HG03432 (cell line): ENCODE data around the gene HUNK.
"Not testable (repeated sequence)": the region's sequence is repeated elsewhere in the genome, so short reads cannot be mapped to it uniquely, and the experiment has no call there.

Experiments used
- ATAC-seq: cut with Tn5 transposase; IDR thresholded peaks from one replicate; pipeline ENCODE4 v1.9.1; 2021; ENCODE audit warnings: mild to moderate bottlenecking, moderate library complexity; ENCODE audit not compliant: unreplicated experiment

The HUNK gene

DNA sequence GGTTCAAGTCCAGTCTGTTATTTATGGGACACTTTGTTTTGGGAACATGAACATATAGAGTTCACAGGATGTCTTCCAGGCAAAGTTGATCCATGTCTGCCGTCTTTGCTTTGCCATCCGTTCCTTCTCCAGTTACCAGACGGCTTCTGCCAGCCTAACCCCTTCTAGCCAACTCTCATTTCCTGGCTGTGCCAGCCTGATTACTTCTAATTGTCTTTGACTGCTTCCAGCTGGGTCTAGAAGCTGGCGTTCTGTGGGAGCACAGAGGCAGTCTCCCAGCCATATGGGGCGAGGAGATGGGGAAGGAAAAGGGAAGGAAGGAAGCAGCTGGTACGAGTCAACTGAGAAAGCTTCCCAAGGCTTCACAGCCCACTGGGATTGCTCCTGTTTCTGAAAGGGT lies 3.1 kb upstream of the HUNK start:
- ATAC-seq, result no peak

DNA sequence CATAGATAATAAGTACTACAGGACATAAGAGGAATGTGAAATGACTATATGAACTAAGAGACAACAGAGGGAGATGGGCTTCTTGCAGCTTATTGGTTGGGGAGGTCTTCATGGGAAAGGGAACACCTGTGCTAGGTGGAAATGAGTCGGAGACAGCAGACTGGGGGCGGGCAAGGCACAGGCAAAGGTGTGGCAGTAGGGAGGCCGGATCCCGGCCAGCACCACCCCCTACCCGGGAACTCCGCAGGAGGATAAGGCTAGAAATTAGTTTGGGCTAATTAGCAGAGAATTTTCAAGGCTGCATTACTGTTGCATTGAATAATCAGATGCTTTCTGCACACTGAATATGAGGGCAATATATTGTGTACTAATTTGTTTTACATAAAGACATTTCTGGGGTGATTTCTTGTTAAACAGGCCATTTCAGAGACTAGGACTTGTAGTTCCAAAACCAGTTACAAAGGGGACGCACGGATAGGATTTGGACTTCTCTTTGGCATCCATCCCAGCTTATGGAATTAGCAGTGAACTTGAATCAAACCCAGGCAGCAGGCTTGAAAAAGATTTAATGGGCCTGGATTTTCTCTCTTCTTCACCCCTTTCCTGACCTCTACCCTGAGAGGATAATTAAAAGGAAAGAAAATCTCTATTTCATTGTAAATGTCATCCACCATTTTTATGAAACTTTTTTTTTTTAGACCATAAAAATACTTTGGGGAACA lies 2.2 kb upstream of the HUNK start:
- no peak for ATAC-seq

GRCh38 chr21:31871371-31871770 lies 1.4 kb upstream of the HUNK start:
- ATAC-seq, result not testable (repeated sequence)

- no peak for ATAC-seq
Measured at GRCh38 chr21:31872072-31872451, 758 bp upstream of the HUNK start.

GRCh38 chr21:31873275-31873695 lies 465 bp downstream of the HUNK start:
- ATAC-seq, result no peak

GRCh38 chr21:31873696-31874599 lies 1.1 kb downstream of the HUNK start:
- no peak for ATAC-seq

GRCh38 chr21:31874812-31875212 lies 2.0 kb downstream of the HUNK start:
- no peak for ATAC-seq

GRCh38 chr21:31875496-31876015 lies 2.7 kb downstream of the HUNK start:
- no peak for ATAC-seq

GRCh38 chr21:31877463-31877957 lies 4.7 kb downstream of the HUNK start:
- ATAC-seq, result no peak

- no peak for ATAC-seq
Measured at GRCh38 chr21:31878831-31879230, 6.0 kb downstream of the HUNK start.

GRCh38 chr21:31879241-31879650 lies 6.4 kb downstream of the HUNK start:
- ATAC-seq, result no peak

DNA sequence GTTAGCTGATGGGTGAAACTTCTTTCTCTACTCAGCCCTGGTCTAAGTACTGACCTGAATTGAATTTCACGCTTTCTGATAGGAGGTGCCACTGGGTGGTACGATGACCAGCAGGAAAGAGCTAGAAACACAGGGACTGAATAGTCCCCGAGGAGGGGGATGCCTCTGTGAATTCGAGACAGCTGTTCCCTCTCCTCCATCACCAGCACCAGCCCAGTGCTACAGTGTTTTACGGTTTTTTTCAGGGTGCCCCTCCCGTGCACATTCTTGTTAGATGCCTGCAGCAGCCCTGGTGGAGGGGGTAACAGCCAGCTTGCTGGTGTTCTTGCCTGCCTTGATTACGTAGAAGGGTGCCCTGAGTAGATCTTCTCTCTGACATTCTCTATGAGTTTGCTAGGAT lies 7.1 kb downstream of the HUNK start:
- ATAC-seq, result no peak

- no peak for ATAC-seq
Measured at GRCh38 chr21:31880816-31881215, 8.0 kb downstream of the HUNK start.

DNA sequence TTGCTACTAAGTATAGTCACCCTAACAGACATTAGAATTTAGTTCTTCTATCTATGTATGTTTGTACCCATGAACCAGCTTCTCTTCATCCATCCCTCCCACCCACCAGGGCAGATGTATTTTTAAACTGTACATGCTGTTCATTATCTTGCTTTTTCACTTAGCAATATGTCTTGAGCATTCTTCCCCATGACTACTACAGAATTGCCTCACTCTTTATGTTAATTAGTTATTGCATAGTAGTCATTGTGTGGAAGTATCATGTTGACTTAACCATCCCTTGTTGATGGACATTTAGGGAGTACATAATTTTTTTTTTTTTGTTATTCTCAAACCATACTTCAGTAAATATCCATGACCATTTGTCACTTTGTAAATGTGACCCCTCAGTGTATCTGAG lies 9.9 kb downstream of the HUNK start:
- ATAC-seq, result no peak

GRCh38 chr21:31885146-31885545 lies 12.3 kb downstream of the HUNK start:
- ATAC-seq, result no peak

GRCh38 chr21:31886915-31887314 lies 14.1 kb downstream of the HUNK start:
- no peak for ATAC-seq

DNA sequence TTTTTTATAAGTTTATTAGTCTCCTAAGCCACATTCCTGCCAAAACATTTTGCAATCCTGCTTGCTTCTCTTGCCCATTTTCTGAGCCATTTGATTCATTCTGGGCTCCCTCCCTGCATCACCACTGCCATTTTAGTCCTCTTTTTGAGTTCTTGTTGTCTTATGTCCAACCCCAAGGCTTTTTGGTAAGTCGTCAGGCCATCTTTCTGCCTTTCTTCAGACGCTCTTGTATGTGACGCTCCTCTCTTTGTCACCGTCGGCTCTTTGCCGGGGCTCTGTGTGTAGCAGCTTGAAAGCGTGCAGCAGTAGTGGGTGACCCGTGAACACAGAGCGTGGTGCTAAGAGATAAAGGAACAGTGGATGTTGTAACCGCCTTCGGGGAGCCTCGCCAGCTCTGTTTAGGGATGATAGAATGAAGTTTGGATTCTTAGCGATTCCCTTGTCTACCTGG lies 14.6 kb downstream of the HUNK start:
- ATAC-seq, result no peak

GRCh38 chr21:31888936-31889371 lies 16.1 kb downstream of the HUNK start:
- ATAC-seq, result no peak

DNA sequence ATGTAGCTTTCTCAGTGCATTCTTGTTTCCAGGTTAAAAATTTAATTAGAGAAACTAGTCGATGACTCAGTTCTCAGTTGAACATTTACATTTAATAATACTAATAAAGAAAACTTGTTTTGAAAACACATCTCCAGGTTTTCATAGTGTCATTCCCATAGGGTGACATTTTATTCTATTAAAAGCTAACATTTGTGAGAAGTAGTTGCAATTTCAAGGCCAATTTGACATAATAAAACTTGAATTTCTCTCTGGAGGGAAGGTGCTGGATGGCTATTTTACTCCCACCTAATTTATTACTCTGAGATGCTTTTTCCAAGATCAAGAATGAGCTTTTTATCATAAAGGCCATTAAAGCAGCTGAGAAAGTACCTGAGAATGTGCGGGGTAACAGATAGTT lies 16.6 kb downstream of the HUNK start:
- ATAC-seq, result no peak

- no peak for ATAC-seq
Measured at GRCh38 chr21:31892686-31893085, 19.9 kb downstream of the HUNK start.

DNA sequence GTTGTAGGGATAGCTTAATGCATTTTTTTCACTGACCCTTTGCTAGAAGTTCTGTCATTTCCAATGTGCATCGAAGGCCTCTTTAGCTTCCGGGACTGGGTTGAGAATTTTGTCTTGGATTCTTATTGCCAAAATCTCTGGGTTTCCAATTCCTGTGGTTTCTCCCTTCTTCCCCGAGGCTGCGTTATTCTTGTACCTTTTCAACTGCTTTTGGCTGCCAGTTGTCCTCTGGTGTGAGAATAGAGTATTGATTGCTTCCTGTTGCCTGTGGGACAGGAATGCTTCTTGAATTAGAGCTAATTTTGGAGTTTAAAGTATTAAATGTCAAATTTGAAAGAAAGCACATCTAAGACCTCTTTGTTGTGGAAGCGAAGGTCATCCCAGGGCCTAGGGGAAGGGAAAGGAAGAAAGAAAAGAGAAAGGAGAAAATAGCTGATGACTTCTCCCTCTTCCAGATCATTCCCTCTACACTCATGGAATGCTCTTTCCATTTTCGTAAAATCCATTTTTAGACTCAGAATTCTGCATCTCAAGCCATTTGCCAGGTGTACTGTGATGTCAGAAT lies 21.1 kb downstream of the HUNK start:
- ATAC-seq, result no peak
